PC-3 (cell line): ENCODE data around the gene ATP11C. TPM values are rescaled to one million over a fixed set of nuclear protein-coding genes. Genes with fewer than 3 reads are reported as not detected.

Experiments used
- ATAC-seq: fragments of 200-7000 bp; cut with Tn5 transposase; 2 replicates; pipeline ENCODE4 v1.9.1; 2020; ENCODE audit warnings: mild to moderate bottlenecking, moderate library complexity
- BruUV-seq: library from RNA; stranded (reverse); fragments of 400-500 nt; replicated peaks from 2 replicates; lab custom pipeline; 2021; lab: Mats Ljungman, UMichigan
- CTCF ChIA-PET: fragments of 300-600 bp; sonication (Branson Sonifier 250); formaldehyde crosslinking; loops from one replicate; lab custom pipeline; 2022; ENCODE audit warnings: antibody characterized with exemption; lab: Charles Lee
- POLR2A ChIA-PET: fragments of 300-600 bp; sonication (Branson Sonifier 250); formaldehyde crosslinking; loops from one replicate; lab custom pipeline; 2022; ENCODE audit warnings: antibody characterized with exemption; ENCODE audit not compliant: unreplicated experiment; lab: Charles Lee
- DNase-seq: peaks from one replicate; pipeline ENCODE4 v3.0.0-alpha.2; 2015
- H2AFZ ChIP-seq: fragments of 300-600 bp; sonication (generic); 2 replicates; pipeline ENCODE4 v1.6.0; 2016; ENCODE audit warnings: antibody characterized with exemption, low read length
- H3F3A ChIP-seq: fragments of 300-600 bp; sonication (generic); one replicate; pipeline ENCODE4 v1.6.0; 2017; ENCODE audit warnings: antibody characterized with exemption, low read length, control low read depth, mild to moderate bottlenecking; ENCODE audit not compliant: unreplicated experiment
- H3K27ac ChIP-seq: fragments of 300-600 bp; sonication (generic); 2 replicates; pipeline ENCODE4 v1.5.1; 2016; ENCODE audit warnings: mild to moderate bottlenecking, low read length
- H3K27me3 ChIP-seq: fragments of 300-600 bp; sonication (generic); 2 replicates; pipeline ENCODE4 v1.6.1; 2016; ENCODE audit warnings: low read length, mixed read lengths
- H3K36me3 ChIP-seq: fragments of 300-600 bp; sonication (generic); 2 replicates; pipeline ENCODE4 v1.6.1; 2016; ENCODE audit warnings: low read depth, mixed run types, low read length, mixed read lengths
- H3K4me1 ChIP-seq: fragments of 300-600 bp; sonication (generic); 2 replicates; pipeline ENCODE4 v1.5.1; 2016; ENCODE audit warnings: low read length; ENCODE audit not compliant: insufficient read depth
- H3K4me2 ChIP-seq: fragments of 300-600 bp; sonication (generic); 2 replicates; pipeline ENCODE4 v1.6.0; 2016; ENCODE audit warnings: low read length
- H3K4me3 ChIP-seq: fragments of 300-600 bp; sonication (generic); 2 replicates; pipeline ENCODE4 v1.5.1; 2016; ENCODE audit warnings: mild to moderate bottlenecking, low read length, mixed read lengths
- H3K79me2 ChIP-seq: fragments of 300-600 bp; sonication (generic); 2 replicates; pipeline ENCODE4 v1.6.1; 2017; ENCODE audit warnings: low read length, mixed read lengths
- H3K9ac ChIP-seq: fragments of 300-600 bp; sonication (generic); 2 replicates; pipeline ENCODE4 v1.6.0; 2016; ENCODE audit warnings: mild to moderate bottlenecking, low read length
- H3K9me2 ChIP-seq: fragments of 300-600 bp; sonication (generic); replicated peaks from 2 replicates; pipeline ENCODE4 v1.6.1; 2016; ENCODE audit warnings: mixed run types, low read length, mixed read lengths
- H3K9me3 ChIP-seq: fragments of 300-600 bp; sonication (generic); 2 replicates; pipeline ENCODE4 v1.6.1; 2016; ENCODE audit warnings: low read length, mixed read lengths
- H4K20me1 ChIP-seq: fragments of 300-600 bp; sonication (generic); 2 replicates; pipeline ENCODE4 v1.6.1; 2016; ENCODE audit warnings: low read length, mixed read lengths
- EZH2 ChIP-seq: fragments of 300-600 bp; sonication (generic); IDR thresholded peaks from one replicate; pipeline ENCODE4 v1.6.1; 2017; ENCODE audit warnings: antibody characterized with exemption, mild to moderate bottlenecking, low read length; ENCODE audit not compliant: unreplicated experiment
- EZH2phosphoT487 ChIP-seq: fragments of 300-600 bp; sonication (generic); IDR thresholded peaks from 2 replicates; pipeline ENCODE4 v1.6.1; 2018; ENCODE audit warnings: mild to moderate bottlenecking, antibody characterized with exemption, low read length, borderline replicate concordance
- intact Hi-C: fragments of 100-400 bp; cut with micrococcal nuclease; formaldehyde crosslinking; loops from 2 replicates; pipeline ENCODE4 v1.9.0; 2023
- total RNA-seq: library from RNA; depleted of rRNA; stranded (reverse); fragments of >200 nt; gene quantifications from 2 replicates; pipeline ENCODE4 v1.2.3, GENCODE V29; 2014
- TF ChIP-seq, protein P1 (sequence below): fragments of 300-600 bp; sonication (generic); conservative IDR thresholded peaks from 2 replicates; pipeline ENCODE4 v1.5.1; 2017; ENCODE audit warnings: antibody characterized with exemption, low read depth, mild to moderate bottlenecking, low read length

Gene ATP11C
- total RNA-seq, 1 experiment from 2014 or later = 25.8 TPM

DNA sequence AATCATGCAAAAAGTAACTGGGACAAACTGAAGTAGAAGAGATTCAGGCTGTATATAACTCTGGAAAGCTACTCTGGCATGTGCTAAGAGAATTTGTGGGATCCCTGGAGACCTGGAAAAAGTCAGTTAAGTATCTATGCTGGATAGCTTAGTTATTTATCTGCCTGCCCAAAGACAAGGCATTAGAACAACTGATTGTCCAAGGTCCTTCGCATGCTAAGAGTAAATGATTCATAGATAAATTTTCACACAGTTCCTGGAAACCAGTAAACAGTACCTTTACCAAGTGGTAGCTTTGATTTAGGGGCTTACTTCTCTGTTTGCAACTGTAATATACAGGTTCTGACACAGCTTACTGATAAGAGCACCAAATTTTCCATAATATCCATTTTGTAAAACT, 104.8 kb downstream of the ATP11C start:
- Histone ChIP-seq H3K79me2 (peaks cover 8% of the 10 kb centered on the region; the same call in 1 of the 2 replicates), H3F3A (no peaks in the 10 kb centered on the region), H3K27ac (no peak overlapping the region), H3K4me1 (peaks cover 37% of the 10 kb centered on the region), H4K20me1 (0 out of 2 replicates have a peak, but pooled peaks cover 4% of the 10 kb centered on the region), H3K9me2 (no peaks in the 10 kb centered on the region), H2AFZ (no peak overlapping the region), H3K9me3 (no peaks in the 10 kb centered on the region), H3K4me3 (no peak overlapping the region), H3K9ac (no peak overlapping the region), H3K36me3 (no peaks in the 10 kb centered on the region), H3K4me2 (no peak overlapping the region), H3K27me3 (no peaks in the 10 kb centered on the region)
- POLR2A ChIA-PET = no interaction called here
- intact Hi-C loops = no loop called here
- CTCF ChIA-PET = no interaction called here
- no TSS peak for BruUV-seq
- no peak for ATAC-seq
- TF ChIP-seq EZH2 (no peak), EZH2phosphoT487 (no peak)
- TF ChIP-seq, protein P1, sequence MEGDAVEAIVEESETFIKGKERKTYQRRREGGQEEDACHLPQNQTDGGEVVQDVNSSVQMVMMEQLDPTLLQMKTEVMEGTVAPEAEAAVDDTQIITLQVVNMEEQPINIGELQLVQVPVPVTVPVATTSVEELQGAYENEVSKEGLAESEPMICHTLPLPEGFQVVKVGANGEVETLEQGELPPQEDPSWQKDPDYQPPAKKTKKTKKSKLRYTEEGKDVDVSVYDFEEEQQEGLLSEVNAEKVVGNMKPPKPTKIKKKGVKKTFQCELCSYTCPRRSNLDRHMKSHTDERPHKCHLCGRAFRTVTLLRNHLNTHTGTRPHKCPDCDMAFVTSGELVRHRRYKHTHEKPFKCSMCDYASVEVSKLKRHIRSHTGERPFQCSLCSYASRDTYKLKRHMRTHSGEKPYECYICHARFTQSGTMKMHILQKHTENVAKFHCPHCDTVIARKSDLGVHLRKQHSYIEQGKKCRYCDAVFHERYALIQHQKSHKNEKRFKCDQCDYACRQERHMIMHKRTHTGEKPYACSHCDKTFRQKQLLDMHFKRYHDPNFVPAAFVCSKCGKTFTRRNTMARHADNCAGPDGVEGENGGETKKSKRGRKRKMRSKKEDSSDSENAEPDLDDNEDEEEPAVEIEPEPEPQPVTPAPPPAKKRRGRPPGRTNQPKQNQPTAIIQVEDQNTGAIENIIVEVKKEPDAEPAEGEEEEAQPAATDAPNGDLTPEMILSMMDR = no peak
- DNase-seq = no peak

DNA sequence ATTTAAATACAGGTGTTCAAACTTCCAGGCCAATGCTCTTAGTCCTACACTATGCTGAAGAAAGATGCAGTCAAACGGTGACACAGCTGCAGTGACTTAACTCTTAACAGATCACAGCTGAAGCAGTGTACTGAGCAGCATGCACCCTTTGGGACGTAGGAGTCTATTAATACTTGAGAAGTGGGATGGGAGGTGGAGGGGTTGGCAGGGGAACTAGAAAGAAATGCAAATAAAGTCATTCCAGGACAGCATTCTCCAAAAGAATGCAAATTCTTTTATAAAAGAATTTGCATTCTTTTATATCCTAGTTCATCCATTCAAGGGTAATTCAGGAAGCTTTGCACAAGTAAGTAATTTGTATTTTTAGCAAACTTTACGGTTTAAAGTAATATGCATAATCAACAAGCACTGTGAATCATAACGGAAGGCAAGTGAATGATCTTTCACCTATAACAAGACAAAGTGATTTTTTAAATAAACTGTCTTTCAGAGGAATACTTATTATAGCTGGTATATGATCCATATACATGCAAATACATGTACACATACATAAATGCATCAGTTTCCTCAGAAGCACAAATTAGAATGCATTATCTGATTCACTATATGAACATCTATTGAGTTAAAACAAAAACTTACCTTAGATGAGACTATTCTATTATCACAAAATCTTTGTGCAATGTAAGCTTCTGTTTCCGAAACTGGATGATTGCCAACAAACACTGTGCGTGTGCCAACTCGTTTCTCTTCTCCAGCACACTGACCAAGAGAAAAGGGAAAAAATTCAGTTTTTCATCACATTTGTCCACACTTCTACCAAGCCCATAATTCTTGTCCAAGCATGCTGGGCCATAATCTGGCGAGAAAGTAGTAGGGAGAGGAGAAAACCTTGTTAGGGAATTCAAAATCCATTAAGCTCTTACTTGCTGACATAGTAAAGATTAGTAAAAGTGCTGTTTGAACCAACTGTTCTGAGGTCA, 106.5 kb downstream of the ATP11C start:
- Histone ChIP-seq H3K4me3 (no peak overlapping the region), H3K9ac (no peak overlapping the region), H3K27me3 (no peaks in the 10 kb centered on the region), H4K20me1 (no peaks in the 10 kb centered on the region), H2AFZ (no peak overlapping the region), H3K9me3 (no peaks in the 10 kb centered on the region), H3F3A (no peaks in the 10 kb centered on the region), H3K79me2 (peaks cover 4% of the 10 kb centered on the region; the same call in 1 of the 2 replicates), H3K4me2 (no peak overlapping the region), H3K9me2 (no peaks in the 10 kb centered on the region), H3K4me1 (peaks cover 23% of the 10 kb centered on the region), H3K36me3 (no peaks in the 10 kb centered on the region), H3K27ac (no peak overlapping the region)
- DNase-seq (peak; percentile 23), ATAC-seq (peak; percentile 66)
- BruUV-seq = no TSS peak
- POLR2A ChIA-PET = interaction anchor here (0.5 kb wide), 1 partner anchor 107 kb away, joined by 4 read pairs; the partner anchor contains the start of gene ATP11C
- CTCF ChIA-PET = no interaction called here
- TF ChIP-seq EZH2 (no peak), EZH2phosphoT487 (no peak)
- TF ChIP-seq, protein P1 = no peak
- intact Hi-C loops = no loop called here

DNA sequence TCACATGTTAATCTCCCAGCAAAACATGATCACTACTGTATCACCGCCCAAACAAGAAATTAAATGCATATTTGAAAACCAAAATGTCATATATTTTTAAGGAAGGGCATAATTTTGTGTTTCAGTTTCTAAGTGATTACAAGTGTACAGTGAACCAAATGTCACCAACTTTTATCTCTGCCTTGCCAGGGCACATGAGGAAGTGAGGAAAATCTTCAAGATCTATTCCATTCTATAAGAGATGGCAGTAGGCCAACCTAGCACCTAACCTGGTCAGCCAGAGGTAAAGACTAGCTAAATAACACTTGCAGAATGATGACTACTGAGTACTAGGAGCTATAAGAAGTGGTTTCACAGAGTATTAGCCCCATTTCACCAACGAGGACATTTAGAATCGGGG, 107.2 kb downstream of the ATP11C start:
- intact Hi-C loops = no loop called here
- Histone ChIP-seq H3K9me2 (no peaks in the 10 kb centered on the region), H3K4me1 (peaks cover 22% of the 10 kb centered on the region; the same call in 1 of the 2 replicates), H3K4me3 (no peak overlapping the region), H4K20me1 (no peaks in the 10 kb centered on the region), H3K27ac (no peak overlapping the region), H3K36me3 (no peaks in the 10 kb centered on the region), H3F3A (no peaks in the 10 kb centered on the region), H3K4me2 (no peak overlapping the region), H3K9ac (no peak overlapping the region), H3K9me3 (no peaks in the 10 kb centered on the region), H3K79me2 (no peaks in the 10 kb centered on the region), H2AFZ (no peak overlapping the region), H3K27me3 (no peaks in the 10 kb centered on the region)
- POLR2A ChIA-PET = no interaction called here
- CTCF ChIA-PET = no interaction called here
- no peak for TF ChIP-seq EZH2phosphoT487
- no peak for TF ChIP-seq EZH2
- TF ChIP-seq, protein P1 = no peak
- DNase-seq = no peak
- ATAC-seq = no peak
- BruUV-seq = no TSS peak
